GM19099 (cell line): Measurements from ENCODE around the gene HOXC11.

Experiments used
- POLR2A ChIP-seq: IDR thresholded peaks from 3 replicates; pipeline ENCODE4 v1.6.1; 2011; ENCODE audit warnings: low read depth; ENCODE audit not compliant: insufficient read length; ENCODE audit errors: extremely low read depth

HOXC11 gene

DNA sequence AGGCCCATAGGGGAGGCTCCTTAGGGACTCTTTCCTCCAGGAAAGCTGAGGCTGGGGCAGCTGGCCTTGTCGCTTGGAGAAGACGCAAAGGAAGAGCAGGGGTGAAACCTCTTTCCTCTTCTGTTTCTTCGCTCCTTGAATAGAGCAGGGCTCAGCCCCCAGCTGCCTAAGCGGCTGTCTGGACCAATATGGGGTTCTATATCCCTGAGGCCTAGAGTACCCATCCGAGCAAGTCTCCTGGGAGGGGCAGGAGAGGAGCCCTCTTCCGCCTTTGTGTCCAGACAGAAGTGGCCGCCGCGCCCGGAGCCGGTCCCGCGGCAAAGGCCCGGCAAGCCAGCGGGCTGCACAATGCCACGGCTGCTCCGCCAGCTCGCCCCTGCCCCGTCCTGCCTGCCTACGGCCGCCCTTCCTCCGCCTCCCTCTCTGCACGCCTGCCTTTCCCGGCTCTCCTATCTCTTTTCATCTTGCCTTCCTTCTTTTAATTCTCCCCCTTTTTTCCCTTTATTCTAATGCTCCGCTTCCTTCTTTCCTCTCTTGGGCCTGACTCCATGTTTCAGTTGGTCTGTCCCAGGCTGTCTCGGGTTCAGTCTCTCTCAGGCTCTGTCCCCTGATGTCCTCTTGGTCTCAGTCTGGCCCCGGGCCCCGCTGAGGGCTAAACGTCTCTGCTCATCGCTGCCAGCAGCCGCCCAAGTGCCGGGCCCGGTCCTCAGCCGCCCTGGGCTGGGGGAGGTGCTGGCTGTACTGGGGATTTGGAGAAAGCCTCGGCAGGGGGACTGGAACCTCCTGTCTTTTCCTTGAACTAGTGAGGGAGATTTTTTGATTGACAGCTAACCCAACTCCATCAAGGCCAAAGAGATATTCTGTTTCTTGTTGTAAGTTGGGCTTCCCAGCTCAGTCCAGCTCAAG is 24.5 kb downstream of the HOXC11 start:
- no peak for TF ChIP-seq POLR2A

DNA sequence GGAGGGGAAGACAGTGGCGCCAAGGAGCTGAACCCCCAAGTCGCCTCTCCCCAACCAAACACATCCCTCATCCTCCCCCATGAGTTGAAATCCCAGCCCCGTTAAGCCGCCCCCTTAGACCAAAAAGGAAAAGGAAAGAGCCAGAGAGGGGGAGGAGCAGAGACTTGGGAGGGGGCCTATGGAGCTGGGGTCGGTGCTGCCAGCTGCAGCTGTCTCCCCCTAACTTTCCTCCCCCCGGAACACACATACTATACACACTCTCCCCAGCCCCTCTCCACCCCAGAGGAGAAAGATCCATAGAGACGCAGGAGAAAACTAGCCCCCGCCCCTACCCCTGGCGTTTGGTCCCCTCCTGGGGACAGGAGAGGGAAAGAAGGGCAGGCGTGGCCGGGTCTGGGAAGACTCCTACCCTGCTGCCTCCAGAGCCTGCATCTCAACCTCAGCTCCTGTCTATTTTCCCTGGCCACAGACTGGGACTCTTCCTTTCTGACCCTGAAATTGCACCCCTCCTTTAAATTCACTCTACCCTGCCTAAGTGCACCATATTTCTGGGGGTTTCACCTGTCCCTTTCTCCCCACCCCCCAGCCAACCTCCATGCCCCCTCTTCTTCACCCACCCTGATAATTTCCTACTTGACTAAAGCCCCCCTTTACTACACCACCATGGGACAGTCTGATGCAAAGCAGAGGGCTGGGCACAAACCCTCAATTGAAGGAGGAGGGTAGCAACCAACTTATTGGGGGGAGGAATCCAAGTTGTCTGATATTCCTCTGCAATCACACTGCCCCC is 25.4 kb downstream of the HOXC11 start:
- no peak for TF ChIP-seq POLR2A

DNA sequence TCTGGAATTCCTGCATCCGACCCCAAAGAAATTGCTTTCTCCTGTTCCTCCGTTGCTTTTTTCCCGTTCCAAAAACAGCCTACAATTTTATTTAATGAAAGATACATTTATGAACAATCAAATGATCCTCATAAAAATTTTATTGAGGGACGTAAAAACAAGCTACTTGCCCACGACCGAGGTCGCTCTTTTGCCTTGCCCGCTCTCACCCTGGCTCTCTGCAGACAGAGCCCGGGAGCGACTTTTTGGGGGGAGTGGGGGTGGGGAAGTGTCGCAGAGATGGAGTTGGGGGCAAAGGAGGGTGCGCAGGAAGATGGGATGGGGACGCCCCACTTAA is 25.9 kb downstream of the HOXC11 start:
- TF ChIP-seq POLR2A, result no peak

- TF ChIP-seq POLR2A, result no peak
These were observed 26.7 kb downstream of the HOXC11 start for GRCh38 chr12:53999559-54000115.

GRCh38 chr12:54000116-54001114 is 27.5 kb downstream of the HOXC11 start, which contains the start of gene HOXC9:
Gene HOXC9 (plus strand): TSS chr12:54000161. CDS start chr12:54000189, 28 bp downstream.
- no peak for TF ChIP-seq POLR2A

- no peak for TF ChIP-seq POLR2A
These were observed 28.6 kb downstream of the HOXC11 start for GRCh38 chr12:54001283-54002187.

DNA sequence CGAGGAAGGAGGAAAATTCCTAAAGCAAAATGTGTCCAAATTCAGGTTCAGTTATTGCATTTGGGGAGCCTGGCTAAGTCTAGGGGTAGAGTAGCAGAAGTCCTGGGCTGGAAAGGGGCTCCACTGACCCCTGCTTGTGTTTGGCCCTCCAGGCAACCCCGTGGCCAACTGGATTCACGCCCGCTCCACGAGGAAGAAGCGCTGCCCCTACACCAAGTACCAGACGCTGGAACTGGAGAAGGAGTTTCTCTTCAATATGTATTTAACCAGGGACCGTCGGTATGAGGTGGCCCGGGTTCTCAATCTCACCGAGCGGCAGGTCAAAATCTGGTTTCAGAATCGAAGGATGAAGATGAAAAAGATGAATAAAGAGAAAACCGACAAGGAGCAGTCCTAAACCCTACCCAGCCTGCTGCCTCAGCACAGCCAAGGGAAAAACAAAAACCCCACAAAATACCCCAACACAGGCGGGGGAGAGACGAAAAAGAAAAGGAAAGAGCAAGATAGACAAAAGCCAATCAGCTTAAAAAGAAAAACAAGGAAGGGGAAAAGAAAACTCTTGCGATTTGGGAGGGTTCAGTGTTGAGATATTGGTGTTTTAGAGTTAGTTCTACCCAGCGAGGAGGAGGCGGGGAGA is 29.5 kb downstream of the HOXC11 start:
- TF ChIP-seq POLR2A, result no peak

DNA sequence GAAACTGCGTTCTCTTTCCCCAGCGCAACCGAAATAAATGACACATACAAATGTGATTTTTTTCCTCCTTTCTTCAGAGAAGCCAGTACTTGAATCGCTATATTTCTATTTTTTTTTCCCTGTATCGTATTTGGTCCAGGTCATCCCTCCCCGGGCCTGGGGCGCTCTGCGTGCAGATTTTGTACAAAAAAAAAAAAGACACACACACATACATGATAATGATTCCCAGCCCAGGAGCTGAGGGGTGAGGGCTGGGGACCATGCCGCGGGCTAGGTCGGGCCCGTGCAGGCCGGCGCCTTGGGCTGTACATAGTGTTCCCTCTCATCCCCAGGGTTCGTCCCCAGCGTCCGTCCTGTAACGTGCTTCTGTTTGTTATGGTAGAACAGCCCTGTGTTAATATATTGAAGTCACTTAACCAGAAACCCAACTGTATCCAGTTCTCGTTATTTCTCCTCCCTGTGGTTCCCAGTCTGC is 30.0 kb downstream of the HOXC11 start:
- TF ChIP-seq POLR2A, result no peak

DNA sequence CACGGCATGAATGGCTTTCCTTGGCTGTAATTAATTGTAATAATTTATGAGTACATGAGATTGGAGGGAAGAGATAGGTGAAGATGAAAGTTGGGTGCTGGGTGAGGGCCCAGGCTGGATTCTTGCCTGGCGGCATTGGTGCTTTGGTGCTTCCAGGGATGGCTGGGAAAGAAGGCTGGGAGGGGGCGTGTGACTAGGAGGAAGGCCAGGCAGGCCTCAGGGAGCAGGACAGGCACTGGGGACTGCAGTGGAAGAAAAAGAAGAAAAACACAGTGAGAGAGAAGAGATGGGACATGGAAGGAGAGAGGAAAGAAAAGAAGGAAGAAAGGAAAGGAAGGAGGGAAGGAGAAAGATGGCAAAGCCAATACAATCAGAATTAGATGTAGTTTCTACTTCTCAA is 30.7 kb downstream of the HOXC11 start:
- TF ChIP-seq POLR2A, result no peak

GRCh38 chr12:54004063-54004840 is 31.3 kb downstream of the HOXC11 start:
- TF ChIP-seq POLR2A, result no peak

DNA sequence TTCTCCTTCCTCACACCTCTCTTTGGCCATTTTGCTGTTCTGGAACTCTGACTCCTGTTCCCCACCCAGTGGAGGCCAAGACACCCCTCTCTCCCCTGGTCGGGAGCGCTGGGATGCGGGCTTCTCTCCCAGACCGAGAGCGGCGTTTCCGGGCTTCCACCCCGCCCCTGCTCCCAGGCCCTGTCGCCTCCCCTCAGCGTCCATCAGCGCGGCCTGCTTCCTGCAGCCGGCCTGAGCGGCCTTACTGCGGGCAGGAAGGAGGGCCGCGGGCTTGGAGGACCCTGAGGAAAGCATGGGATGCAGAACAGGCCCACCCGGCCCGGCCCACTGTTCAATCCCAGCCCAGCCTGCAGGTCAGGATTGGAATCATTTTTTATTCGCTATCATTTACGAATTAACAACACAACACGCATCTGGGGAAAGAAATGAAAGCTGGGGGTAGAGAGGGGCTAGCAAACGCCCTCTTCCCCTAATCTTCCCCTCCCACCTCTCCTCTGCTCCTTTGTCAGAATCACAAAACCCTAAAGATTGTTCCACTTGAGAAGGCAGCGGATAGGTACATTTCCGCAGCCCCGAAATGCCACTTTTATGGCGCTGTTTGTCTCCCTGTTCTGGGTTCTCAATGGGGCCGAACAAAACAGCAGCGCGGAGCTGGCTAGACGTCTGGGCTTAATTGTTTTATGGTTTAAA is 32.1 kb downstream of the HOXC11 start:
- no peak for TF ChIP-seq POLR2A

- no peak for TF ChIP-seq POLR2A
These were observed 32.6 kb downstream of the HOXC11 start for GRCh38 chr12:54005531-54005852.
